Upper lobe of left lung (tissue), 4 donors: Measurements from ENCODE around the gene CCM2.

Experiments used
- EP300 ChIP-seq, 4 donors: sonication (generic); formaldehyde crosslinking; IDR thresholded peaks; one replicate each; pipeline ENCODE4 v1.5.1; 2017; ENCODE audit warnings: antibody characterized with exemption in 4 of 4, control low read depth in 2 of 4
- POLR2A ChIP-seq, 4 donors: fragments of 450-650 bp; IDR thresholded peaks; one replicate each; pipeline ENCODE4 v1.5.1; 2016 to 2017; ENCODE audit warnings: antibody characterized with exemption in 4 of 4, mild to moderate bottlenecking in 2 of 4

- TF ChIP-seq EP300 (IDR thresholded peaks at IDR 0.05) (no peak), POLR2A (IDR thresholded peaks at IDR 0.05) (no peak)
These were observed 55.7 kb downstream of the CCM2 start for GRCh38 chr7:45055594-45056219.
